DOHH2 (cell line): Measurements from ENCODE around the gene YTHDC1.

Experiments
- H3F3A ChIP-seq: fragments of 200-600 bp; sonication (generic), shearing (Covaris generic); 2 replicates; pipeline ENCODE4 v1.6.0; 2016; ENCODE audit warnings: antibody characterized with exemption, mild to moderate bottlenecking; ENCODE audit not compliant: control insufficient read depth, insufficient read depth
- H3K27ac ChIP-seq: fragments of 200-600 bp; sonication (generic); 2 replicates; pipeline ENCODE4 v1.5.1; 2014; ENCODE audit warnings: low read depth, mild to moderate bottlenecking, low read length, moderate library complexity
- H3K27me3 ChIP-seq: fragments of 200-600 bp; sonication (generic); 2 replicates; pipeline ENCODE4 v1.6.1; 2014; ENCODE audit warnings: mild to moderate bottlenecking, low read length, mixed read lengths; ENCODE audit not compliant: control insufficient read depth
- H3K36me3 ChIP-seq: fragments of 200-600 bp; sonication (generic); 2 replicates; pipeline ENCODE4 v1.6.1; 2014; ENCODE audit warnings: mild to moderate bottlenecking, low read length, moderate library complexity, mixed read lengths; ENCODE audit not compliant: control insufficient read depth
- H3K4me1 ChIP-seq: fragments of 200-600 bp; sonication (generic); 2 replicates; pipeline ENCODE4 v1.6.1; 2014; ENCODE audit warnings: mild to moderate bottlenecking, low read length, mixed read lengths; ENCODE audit not compliant: control insufficient read depth
- H3K4me2 ChIP-seq: fragments of 200-600 bp; sonication (generic); 2 replicates; pipeline ENCODE4 v1.6.0; 2014; ENCODE audit warnings: mild to moderate bottlenecking, low read length, moderate library complexity
- H3K4me3 ChIP-seq: fragments of 200-600 bp; sonication (generic); 2 replicates; pipeline ENCODE4 v1.5.1; 2014; ENCODE audit warnings: mild to moderate bottlenecking, low read length, mixed read lengths
- H3K79me2 ChIP-seq: fragments of 200-600 bp; sonication (generic); 2 replicates; pipeline ENCODE4 v1.6.1; 2014; ENCODE audit warnings: mild to moderate bottlenecking, low read length, mixed read lengths; ENCODE audit not compliant: control insufficient read depth
- H3K9me2 ChIP-seq: fragments of 200-600 bp; sonication (generic); replicated peaks from 2 replicates; pipeline ENCODE4 v1.6.1; 2014; ENCODE audit warnings: mild to moderate bottlenecking, low read length, mixed read lengths; ENCODE audit not compliant: control insufficient read depth
- H3K9me3 ChIP-seq: fragments of 200-600 bp; sonication (generic); 2 replicates; pipeline ENCODE4 v1.6.1; 2014; ENCODE audit warnings: antibody characterized with exemption, low read length, mixed read lengths; ENCODE audit not compliant: control insufficient read depth, insufficient read depth
- H4K20me1 ChIP-seq: fragments of 200-600 bp; sonication (generic); 2 replicates; pipeline ENCODE4 v1.6.0; 2014; ENCODE audit warnings: low read depth, mild to moderate bottlenecking, antibody characterized with exemption, low read length, moderate library complexity; ENCODE audit not compliant: control insufficient read depth, insufficient read depth
- CTCF ChIP-seq: fragments of 200-600 bp; sonication (generic); IDR thresholded peaks from one replicate; pipeline ENCODE4 v1.5.1; 2014; ENCODE audit warnings: antibody characterized with exemption, mild to moderate bottlenecking, low read depth, low read length; ENCODE audit not compliant: poor library complexity, severe bottlenecking
- EZH2phosphoT487 ChIP-seq: fragments of 200-600 bp; sonication (generic); IDR thresholded peaks from 2 replicates; pipeline ENCODE4 v1.6.1; 2017; ENCODE audit warnings: borderline replicate concordance, mild to moderate bottlenecking, antibody characterized with exemption, low read length, moderate library complexity, mixed read lengths

Gene YTHDC1

GRCh38 chr4:68349649-68350360 is at the start of gene YTHDC1:
TSS of gene YTHDC1 (minus strand) at chr4:68350090. CDS start at chr4:68349753, 337 bp downstream.
- TF ChIP-seq EZH2phosphoT487 = no peak
- TF ChIP-seq CTCF = no peak
- Histone ChIP-seq H3K4me1 (peaks cover 28% of the 10 kb centered on the region), H3K27me3 (no peaks in the 10 kb centered on the region), H3K4me2 (peak within 1 kb of the TSS; percentile 95), H3K9me2 (no peaks in the 10 kb centered on the region), H3K79me2 (peaks cover 51% of the 10 kb centered on the region), H3K4me3 (peak within 1 kb of the TSS; percentile 98), H3K36me3 (peaks cover 36% of the 10 kb centered on the region), H3K27ac (peak within 1 kb of the TSS; percentile 72), H3F3A (no peaks in the 10 kb centered on the region), H4K20me1 (peaks cover 33% of the 10 kb centered on the region), H3K9me3 (no peaks in the 10 kb centered on the region)

GRCh38 chr4:68399306-68399705 is 49.4 kb upstream of the YTHDC1 start:
- Histone ChIP-seq H3K79me2 (no peaks in the 10 kb centered on the region), H3K9me2 (no peaks in the 10 kb centered on the region), H4K20me1 (no peaks in the 10 kb centered on the region), H3K27ac (no peak overlapping the region), H3K27me3 (no peaks in the 10 kb centered on the region), H3K4me1 (no peaks in the 10 kb centered on the region), H3F3A (no peaks in the 10 kb centered on the region), H3K9me3 (no peaks in the 10 kb centered on the region), H3K4me2 (no peak overlapping the region), H3K4me3 (no peak overlapping the region), H3K36me3 (no peaks in the 10 kb centered on the region)
- no peak for TF ChIP-seq EZH2phosphoT487

- Histone ChIP-seq H3K36me3 (no peaks in the 10 kb centered on the region), H4K20me1 (no peaks in the 10 kb centered on the region), H3K4me2 (no peak overlapping the region), H3K9me2 (no peaks in the 10 kb centered on the region), H3F3A (no peaks in the 10 kb centered on the region), H3K79me2 (no peaks in the 10 kb centered on the region), H3K4me3 (no peak overlapping the region), H3K9me3 (no peaks in the 10 kb centered on the region), H3K4me1 (no peaks in the 10 kb centered on the region), H3K27me3 (no peaks in the 10 kb centered on the region), H3K27ac (no peak overlapping the region)
- TF ChIP-seq CTCF = no peak
- TF ChIP-seq EZH2phosphoT487 = no peak
Observed at GRCh38 chr4:68396756-68397155, 46.9 kb upstream of the YTHDC1 start.

- H3K4me2 ChIP-seq = no peak overlapping the region
- no peaks in the 10 kb centered on the region for H3K79me2 ChIP-seq
- no peaks in the 10 kb centered on the region for H3K4me1 ChIP-seq
- no peaks in the 10 kb centered on the region for H3F3A ChIP-seq
- no peak overlapping the region for H3K4me3 ChIP-seq
- no peaks in the 10 kb centered on the region for H3K27me3 ChIP-seq
- no peaks in the 10 kb centered on the region for H4K20me1 ChIP-seq
- no peaks in the 10 kb centered on the region for H3K9me3 ChIP-seq
- H3K9me2 ChIP-seq = no peaks in the 10 kb centered on the region
- no peak overlapping the region for H3K27ac ChIP-seq
- TF ChIP-seq EZH2phosphoT487 = no peak
- no peak for TF ChIP-seq CTCF
- H3K36me3 ChIP-seq = no peaks in the 10 kb centered on the region
Observed at GRCh38 chr4:68391436-68391835, 41.5 kb upstream of the YTHDC1 start.
